D721Med (cell line): ENCODE results near the gene STEAP2.

Experiments
- DNase-seq: peaks from one replicate; pipeline ENCODE4 v3.0.0; 2011; ENCODE audit warnings: low spot score; ENCODE audit not compliant: insufficient read length
- FAIRE-seq: peaks from 2 replicates; lab custom pipeline; 2011; peaks lifted over from hg19 to GRCh38; lab: Jason Lieb, UNC
- CTCF ChIP-seq: IDR thresholded peaks from 2 replicates; pipeline ENCODE4 v1.5.1; 2012; ENCODE audit warnings: mild to moderate bottlenecking, control low read depth; ENCODE audit not compliant: insufficient read depth; ENCODE audit errors: missing control alignments

Gene STEAP2

GRCh38 chr7:90267263-90267858 is 55.8 kb downstream of the STEAP2 start:
- DNase-seq = no peak
- TF ChIP-seq CTCF = no peak
- FAIRE-seq = no peak

- FAIRE-seq = no peak
- no peak for DNase-seq
- no peak for TF ChIP-seq CTCF
Observed at GRCh38 chr7:90269163-90269562, 57.6 kb downstream of the STEAP2 start.

DNA sequence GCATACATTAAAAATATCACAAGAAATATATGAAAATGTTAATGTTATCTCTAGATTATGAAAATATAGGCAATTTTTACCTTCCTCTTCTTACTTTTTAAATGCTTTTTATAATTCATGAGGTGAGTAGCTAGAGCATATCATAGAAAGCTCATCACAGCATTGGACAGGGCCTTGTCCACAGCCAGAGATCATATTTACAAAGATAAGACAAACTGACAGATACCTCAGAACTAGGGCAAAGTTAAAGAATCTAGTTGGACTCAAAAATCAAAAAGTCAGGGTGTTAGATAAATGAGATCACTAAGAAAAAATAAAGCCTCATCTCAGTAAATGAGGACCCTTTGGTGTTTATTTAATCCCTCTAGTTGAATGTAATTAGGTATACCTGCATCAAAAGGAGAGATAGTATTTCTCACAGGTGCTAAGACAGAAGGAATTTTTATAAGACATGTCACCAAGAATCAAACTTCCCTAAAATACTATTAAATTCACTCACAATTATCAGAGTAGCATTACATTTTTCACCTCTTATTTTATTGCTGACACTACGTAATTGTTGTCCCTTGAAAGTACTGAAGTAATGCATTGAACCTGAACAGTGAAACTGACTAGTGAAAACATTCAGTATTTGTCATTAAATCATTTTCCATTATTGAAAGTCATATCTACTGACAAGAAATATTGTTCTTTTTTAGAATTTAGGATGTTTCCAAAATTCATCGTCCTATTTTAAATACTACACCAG is 59.1 kb downstream of the STEAP2 start:
- no peak for FAIRE-seq
- TF ChIP-seq CTCF = no peak
- DNase-seq = no peak

- FAIRE-seq (no peak), DNase-seq (no peak)
- TF ChIP-seq CTCF = no peak
Observed at GRCh38 chr7:90271753-90272152, 60.2 kb downstream of the STEAP2 start.

DNA sequence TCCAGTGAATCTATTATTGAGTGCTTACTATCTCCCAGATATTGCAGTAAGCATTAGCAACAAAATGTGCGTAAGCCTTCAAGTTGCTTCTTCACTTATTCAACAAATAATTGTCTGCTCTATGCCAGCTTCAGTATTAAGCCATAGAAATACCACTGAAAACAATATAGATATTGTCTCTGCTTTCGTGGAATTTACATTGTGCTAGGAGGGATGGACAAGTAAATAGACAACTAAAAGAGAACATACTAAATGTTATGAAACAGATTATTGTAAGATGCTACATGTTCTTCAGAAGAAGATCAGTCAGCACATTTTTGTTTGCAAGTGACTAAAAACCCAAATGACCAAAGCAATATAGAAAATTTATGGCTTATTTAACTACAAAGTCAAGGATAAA is 60.7 kb downstream of the STEAP2 start:
- no peak for FAIRE-seq
- TF ChIP-seq CTCF = no peak
- DNase-seq = no peak

DNA sequence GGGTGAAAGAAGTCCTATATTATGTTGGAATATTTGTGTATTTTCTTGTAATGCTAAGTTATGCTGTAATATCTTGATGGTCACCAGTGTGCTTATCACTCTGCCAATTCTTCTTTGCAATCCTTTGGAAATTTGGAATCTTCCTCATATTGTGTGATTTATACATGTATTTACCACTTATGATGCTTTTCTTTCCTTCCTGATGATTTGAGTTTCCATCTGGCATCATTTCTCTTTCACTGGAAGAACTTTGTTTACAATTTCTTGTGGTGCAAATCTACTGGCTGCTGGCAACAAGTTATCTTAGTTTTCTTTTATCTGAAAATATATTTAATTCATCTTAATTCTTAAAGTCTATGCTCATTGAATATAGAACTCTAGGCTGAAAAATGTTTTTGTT is 62.6 kb downstream of the STEAP2 start:
- no peak for TF ChIP-seq CTCF
- DNase-seq (no peak), FAIRE-seq (no peak)

DNA sequence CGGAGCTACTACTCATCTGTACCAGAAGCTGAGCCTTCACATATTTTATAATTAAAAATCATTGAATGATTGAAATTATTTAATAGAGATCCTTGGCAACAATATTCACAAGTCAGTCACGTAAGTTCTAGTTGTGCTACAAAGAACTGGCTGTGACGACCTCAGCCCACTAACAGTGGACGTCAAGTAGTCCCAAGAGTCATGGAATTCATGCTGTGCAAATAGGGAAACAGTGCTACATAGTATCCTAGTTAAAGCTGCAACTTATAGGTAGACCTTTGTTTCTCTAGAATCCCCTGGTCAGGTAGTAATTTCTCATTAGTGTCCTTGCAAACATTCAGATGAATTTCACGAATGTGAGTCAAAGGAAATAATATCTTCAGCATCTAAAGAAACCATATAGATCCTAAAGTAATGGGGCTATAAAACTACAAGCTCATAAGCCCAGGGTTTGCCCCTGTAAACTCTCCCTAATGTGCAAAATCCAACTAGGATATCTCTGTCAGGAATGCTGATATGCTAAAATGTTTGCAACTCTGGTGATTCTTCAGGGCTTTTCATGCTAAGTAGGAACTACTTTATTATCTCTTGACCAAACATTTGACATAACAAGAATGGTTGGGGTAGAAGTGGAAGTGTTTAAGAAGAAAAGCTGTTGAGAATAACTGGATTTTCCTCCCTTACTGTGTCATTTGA is 64.6 kb downstream of the STEAP2 start:
- no peak for TF ChIP-seq CTCF
- DNase-seq (no peak), FAIRE-seq (no peak)
